ENCODE data around the gene ENC1.

GRCh38 chr5:74623748-74624408 lies 16.6 kb downstream of the ENC1 start:
- no peak for TF ChIP-seq CTCF (optimal IDR thresholded peaks at IDR 0.05 in 1 of 3, IDR thresholded peaks at IDR 0.05 in 1 of 3, conservative IDR thresholded peaks at IDR 0.05 in 1 of 3; ENCODE audit: extremely low read depth in 1 of 3, insufficient read depth in 2 of 3, low read length in 3 of 3)
- no peak for TF ChIP-seq EZH2 (IDR thresholded peaks at IDR 0.05; ENCODE audit: low read length)
